ENCODE measurements around the gene THOP1. TPM values are rescaled to one million over a fixed set of nuclear protein-coding genes. Genes with fewer than 3 reads are reported as not detected.

THOP1 gene
- total RNA-seq, 1 experiment from 2014 or later, result 114 TPM

DNA sequence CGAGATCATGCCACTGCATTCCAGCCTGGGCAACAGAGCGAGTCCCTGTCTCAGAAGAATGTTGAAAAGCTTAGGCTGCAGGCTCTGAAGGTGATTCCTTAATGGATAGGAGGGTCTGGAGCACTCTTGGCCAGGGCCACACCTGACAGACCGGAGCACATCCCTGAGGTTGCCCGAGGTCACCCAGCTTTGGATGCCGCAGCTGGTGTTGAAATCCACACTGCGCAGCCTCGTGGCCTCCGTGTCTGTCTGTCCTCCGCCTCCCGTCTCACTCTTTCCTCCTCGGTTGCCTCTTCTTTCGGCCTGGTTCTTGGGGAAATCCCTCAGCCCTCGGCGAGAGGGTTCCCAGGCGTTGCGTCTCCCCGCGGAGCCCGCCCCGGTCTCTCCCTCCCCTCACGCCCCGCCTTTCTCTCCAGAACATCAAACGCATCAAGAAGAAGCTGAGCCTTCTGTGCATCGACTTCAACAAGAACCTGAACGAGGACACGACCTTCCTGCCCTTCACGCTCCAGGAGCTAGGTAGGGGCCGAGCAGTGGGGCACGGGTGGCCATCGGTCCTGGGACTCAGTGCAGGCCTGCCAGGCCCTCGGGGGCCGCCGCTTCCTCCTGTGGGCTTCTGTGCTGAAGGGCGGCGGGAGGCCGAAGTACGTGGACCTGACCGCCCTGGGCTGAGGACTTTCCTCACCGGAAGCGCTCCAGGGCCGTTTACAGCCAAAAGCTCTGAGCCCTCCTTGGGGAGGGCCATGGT is 14.1 kb downstream of the THOP1 start:
- H3K27ac ChIP-seq, result no peak overlapping the region
- DNase-seq, result no peak
- H3K9me3 ChIP-seq (replicated peaks), result no peaks in the 10 kb centered on the region
- no peaks in the 10 kb centered on the region for H3K4me1 ChIP-seq
- peaks cover 78% of the 10 kb centered on the region for H3K36me3 ChIP-seq
- H3K4me3 ChIP-seq, result no peak overlapping the region
- H3K27me3 ChIP-seq, result no peaks in the 10 kb centered on the region

DNA sequence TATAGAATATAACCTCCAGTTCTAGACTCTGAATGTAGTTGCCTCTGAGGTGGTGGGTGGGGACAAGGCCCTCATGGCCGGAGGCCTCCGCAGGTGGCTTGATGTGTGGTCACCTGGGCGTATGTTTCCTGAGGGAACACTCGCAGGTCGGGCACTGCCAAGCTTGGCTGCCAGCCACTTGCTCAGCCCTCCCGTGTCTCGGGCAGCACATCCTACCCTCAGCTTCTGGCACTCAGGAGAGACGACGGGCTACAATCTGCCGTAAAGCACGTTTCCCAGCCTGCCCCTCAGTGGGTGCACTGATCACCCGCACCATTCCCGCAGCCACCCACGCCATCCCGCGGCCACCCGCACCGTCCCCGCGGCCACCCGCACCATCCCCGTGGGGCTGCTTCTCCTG is 15.2 kb downstream of the THOP1 start:
- H3K4me1 ChIP-seq, result no peaks in the 10 kb centered on the region
- H3K36me3 ChIP-seq, result peaks cover 78% of the 10 kb centered on the region

DNA sequence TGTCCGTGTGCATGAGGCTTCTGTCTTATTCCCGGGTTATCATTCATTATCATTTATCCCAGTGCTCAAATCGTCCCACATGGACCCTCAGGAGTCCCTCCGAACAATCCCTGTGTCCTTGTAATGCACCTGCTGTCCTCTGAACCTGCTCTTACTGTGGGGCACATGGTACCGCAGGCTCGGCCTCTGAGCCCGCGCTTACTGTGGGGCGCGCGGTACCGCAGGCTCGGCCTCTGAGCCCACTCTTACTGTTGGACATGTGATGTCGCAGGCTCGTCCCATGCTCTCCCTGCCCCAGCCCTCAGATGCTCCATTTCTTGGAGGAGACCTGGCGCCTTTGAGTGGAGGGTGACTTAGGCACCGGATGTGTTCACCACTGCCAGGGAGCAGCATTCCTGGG is 17.5 kb downstream of the THOP1 start:
- Histone ChIP-seq H3K4me3 (no peak overlapping the region), H3K9me3 (replicated peaks) (no peaks in the 10 kb centered on the region), H3K27ac (no peak overlapping the region), H3K4me1 (no peaks in the 10 kb centered on the region), H3K36me3 (peaks cover 79% of the 10 kb centered on the region), H3K27me3 (no peaks in the 10 kb centered on the region)
- no peak for DNase-seq

More for the DNA sequence above, 15.2 kb downstream of the THOP1 start:
- no peak for DNase-seq
- Histone ChIP-seq H3K9me3 (replicated peaks) (no peaks in the 10 kb centered on the region), H3K27ac (no peak overlapping the region), H3K4me3 (no peak overlapping the region), H3K27me3 (no peaks in the 10 kb centered on the region)

DNA sequence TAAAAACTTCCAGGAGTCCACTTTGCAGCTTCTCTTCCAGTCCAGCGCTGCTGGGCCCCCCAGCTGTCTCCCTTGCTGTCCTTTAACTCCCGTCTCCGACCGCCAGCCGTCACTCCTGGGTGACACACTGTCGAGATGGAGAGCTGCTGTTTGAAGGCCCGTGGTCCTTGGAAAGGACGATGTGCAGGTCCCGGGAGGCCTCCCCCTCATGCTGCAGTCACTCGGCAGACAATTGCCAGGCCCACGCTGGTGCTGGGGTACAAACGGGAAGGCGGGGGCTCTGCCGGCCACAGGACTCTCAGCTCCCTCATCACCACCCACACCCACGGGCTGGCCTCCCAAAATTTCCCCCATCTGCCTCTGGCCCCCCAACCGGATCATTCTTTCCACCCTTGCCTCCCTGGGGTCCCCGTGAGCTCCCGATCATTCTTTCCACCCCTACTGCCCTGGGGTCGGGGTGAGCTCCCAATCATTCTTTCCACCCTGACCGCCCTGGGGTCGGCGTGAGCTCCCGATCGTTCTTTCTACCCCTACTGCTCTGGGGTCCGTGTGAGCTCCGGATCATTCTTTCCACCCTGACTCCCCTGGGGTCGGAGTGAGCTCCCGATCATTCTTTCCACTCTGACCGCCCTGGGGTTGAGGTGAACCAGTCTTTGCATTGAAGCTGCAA is 18.3 kb downstream of the THOP1 start:
- H3K36me3 ChIP-seq, result peaks cover 80% of the 10 kb centered on the region

DNA sequence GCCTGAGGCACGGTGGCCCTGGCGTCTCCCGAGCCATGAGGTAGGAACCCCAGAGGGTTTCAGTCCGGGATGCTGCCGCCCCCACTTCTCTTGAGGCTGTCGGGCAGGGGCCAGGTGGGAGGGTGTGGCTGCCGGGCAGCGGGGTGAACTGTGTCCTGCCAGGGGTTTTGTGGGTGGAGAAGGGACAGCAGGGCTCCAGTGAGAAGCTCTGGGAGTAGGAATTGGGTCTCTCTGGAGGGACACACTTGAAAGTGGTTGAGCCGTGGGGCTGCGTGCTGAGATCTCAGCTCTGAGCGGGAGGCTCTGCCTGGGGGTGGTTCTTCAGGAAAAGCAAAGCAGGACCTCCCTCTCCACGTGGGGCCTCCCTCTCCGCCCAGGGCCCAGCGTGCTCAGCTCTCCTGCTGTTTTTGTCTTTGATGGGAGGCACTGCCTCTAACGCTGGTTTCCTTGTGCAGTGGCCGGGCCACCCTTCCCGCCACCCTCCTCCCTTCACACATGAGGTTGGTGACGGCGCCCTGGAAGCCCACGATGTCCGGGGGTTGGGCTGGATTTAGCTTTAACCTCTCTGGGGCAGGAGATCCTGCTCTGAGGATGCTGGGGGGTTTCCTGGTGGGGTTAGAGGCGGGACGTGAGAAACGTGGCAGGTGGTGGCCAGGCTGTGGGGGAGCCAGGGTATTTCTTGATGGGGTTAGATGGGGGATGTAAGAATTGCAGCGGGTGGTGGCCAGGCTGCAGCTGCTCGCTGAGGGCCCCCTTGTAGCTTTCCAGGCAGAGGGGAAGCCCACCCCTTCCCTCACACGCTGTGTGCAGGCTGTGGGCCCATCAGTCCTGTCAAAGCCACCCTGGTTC is 19.1 kb downstream of the THOP1 start:
- Histone ChIP-seq H3K27ac (no peak overlapping the region), H3K36me3 (peaks cover 81% of the 10 kb centered on the region), H3K4me3 (no peak overlapping the region), H3K27me3 (no peaks in the 10 kb centered on the region), H3K4me1 (no peaks in the 10 kb centered on the region), H3K9me3 (replicated peaks) (no peaks in the 10 kb centered on the region)
- no peak for DNase-seq

More for the DNA sequence above, 18.3 kb downstream of the THOP1 start:
- no peak for DNase-seq
- no peaks in the 10 kb centered on the region for H3K4me1 ChIP-seq
- H3K27me3 ChIP-seq, result no peaks in the 10 kb centered on the region
- no peaks in the 10 kb centered on the region for H3K9me3 ChIP-seq (replicated peaks)
- no peak overlapping the region for H3K27ac ChIP-seq
- no peak overlapping the region for H3K4me3 ChIP-seq

DNA sequence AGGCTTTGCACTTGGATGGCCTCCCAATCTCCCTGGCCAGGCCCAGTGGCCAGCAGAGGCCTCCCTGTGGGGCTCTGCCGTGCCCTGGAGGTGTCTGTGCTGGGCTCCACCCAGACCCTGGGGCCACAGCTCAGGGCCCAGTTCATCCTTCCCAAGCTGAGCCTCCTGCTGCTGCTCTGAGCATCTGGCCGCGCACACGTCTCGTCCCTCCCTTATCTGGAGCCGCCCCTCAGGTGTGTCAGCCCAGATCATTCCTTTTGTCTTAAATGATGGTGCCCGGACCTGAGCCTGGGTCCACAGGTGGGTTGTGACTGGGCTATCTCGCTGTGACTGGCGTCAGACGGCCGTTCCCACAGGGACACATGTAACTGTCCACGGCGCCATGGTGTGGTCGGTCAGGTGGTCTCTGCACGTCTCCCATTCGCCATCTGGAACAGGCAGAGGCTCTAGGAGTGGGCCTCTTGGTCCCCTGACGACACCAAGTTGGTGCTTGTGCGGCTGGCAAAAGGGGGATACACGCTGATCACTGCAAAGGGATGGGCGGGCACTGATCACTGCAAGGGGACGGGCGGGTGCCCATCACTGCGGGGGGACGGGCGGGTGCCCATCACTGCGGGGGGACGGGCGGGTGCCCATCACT is 20.1 kb downstream of the THOP1 start:
- Histone ChIP-seq H3K9me3 (replicated peaks) (no peaks in the 10 kb centered on the region), H3K4me3 (no peak overlapping the region), H3K36me3 (peaks cover 73% of the 10 kb centered on the region), H3K27me3 (no peaks in the 10 kb centered on the region), H3K27ac (no peak overlapping the region), H3K4me1 (no peaks in the 10 kb centered on the region)
- no peak for DNase-seq

DNA sequence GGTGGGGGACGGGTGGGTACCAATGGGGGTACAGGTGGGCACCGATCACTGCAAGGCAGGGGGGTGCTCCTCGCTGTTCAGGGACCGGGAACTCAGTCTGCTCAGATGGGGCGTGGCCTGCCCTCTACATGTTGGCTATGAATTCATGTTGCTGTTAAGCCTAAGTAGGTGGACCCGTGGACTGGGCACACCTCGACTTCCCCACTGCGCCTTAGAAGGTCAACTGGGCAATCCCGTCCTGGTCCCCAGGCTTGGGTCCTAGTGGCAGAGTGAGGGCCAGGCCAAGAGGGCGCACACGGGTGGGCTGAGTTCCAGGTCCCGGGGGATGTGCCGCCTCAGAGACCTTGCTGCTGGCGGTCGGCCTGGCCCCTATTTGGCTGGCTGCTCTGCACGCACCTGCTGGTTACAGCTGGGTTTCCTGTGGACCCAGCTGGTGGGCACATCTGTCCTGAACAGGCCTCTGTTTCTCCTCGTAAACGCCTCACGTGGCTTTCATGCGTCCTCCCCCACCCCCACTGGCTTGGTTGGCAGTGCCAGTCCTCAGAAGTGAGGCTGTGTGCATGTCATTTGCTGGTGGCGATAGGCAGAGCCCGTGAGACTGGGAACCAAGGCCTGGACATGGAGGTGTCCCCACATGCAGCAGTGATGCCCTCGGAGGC is 20.8 kb downstream of the THOP1 start:
- no peak overlapping the region for H3K27ac ChIP-seq
- H3K4me3 ChIP-seq, result no peak overlapping the region
- H3K9me3 ChIP-seq (replicated peaks), result no peaks in the 10 kb centered on the region
- H3K4me1 ChIP-seq, result no peaks in the 10 kb centered on the region
- no peaks in the 10 kb centered on the region for H3K27me3 ChIP-seq
- DNase-seq, result no peak
- peaks cover 71% of the 10 kb centered on the region for H3K36me3 ChIP-seq

DNA sequence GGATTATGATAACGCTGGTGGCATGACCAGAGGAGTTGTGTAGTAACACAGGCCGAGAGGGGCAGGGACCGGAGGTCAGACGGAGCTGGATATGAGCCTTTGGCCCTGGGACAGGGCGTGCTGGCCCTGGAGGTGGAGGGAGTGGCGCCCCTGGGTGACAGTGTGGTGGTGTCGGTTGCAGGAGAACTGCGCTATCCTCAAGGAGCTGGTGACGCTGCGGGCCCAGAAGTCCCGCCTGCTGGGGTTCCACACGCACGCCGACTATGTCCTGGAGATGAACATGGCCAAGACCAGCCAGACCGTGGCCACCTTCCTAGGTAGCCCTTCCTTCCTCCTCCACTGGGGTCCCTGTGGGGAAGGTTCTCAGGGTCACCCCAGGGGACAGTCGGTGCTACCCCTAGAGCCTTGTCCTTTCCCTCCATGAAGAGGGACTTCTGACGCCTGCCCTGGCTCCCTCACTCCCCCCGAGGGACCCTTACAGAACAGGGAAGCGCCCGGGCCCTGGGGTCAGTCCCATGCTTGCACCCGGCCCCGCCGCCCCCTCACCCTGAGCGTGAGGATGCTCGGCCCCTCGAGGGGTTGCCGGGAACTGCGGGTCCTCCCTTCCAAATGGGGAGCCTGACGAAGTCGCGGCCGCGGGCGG is 21.6 kb downstream of the THOP1 start:
- Histone ChIP-seq H3K36me3 (peaks cover 65% of the 10 kb centered on the region), H3K27ac (no peak overlapping the region), H3K4me1 (no peaks in the 10 kb centered on the region), H3K27me3 (no peaks in the 10 kb centered on the region), H3K4me3 (no peak overlapping the region), H3K9me3 (replicated peaks) (no peaks in the 10 kb centered on the region)
- DNase-seq, result no peak

DNA sequence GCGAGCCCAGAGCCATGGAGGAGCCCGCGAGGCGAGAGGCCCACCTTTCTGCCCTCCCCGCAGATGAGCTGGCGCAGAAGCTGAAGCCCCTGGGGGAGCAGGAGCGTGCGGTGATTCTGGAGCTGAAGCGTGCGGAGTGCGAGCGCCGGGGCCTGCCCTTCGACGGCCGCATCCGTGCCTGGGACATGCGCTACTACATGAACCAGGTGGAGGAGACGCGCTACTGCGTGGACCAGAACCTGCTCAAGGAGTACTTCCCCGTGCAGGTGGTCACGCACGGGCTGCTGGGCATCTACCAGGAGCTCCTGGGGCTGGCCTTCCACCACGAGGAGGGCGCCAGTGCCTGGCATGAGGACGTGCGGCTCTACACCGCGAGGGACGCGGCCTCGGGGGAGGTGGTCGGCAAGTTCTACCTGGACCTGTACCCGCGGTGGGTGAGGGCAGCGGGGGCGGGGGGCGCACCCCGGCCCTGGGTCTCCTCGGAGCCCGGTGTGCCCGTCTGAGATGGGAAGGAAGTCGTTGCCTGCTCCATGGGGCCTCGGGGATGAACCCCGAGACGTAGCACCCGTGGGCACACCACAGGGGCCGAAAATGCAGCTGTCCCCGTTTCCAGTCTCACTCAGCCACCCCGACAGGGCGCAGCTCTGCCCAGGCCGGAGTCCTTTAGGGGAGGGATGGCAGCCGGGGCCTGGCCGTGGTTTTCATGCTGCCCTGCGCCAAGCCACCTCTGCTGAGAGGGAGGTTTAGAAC is 22.3 kb downstream of the THOP1 start:
- DNase-seq, result no peak
- H3K36me3 ChIP-seq, result peaks cover 63% of the 10 kb centered on the region

DNA sequence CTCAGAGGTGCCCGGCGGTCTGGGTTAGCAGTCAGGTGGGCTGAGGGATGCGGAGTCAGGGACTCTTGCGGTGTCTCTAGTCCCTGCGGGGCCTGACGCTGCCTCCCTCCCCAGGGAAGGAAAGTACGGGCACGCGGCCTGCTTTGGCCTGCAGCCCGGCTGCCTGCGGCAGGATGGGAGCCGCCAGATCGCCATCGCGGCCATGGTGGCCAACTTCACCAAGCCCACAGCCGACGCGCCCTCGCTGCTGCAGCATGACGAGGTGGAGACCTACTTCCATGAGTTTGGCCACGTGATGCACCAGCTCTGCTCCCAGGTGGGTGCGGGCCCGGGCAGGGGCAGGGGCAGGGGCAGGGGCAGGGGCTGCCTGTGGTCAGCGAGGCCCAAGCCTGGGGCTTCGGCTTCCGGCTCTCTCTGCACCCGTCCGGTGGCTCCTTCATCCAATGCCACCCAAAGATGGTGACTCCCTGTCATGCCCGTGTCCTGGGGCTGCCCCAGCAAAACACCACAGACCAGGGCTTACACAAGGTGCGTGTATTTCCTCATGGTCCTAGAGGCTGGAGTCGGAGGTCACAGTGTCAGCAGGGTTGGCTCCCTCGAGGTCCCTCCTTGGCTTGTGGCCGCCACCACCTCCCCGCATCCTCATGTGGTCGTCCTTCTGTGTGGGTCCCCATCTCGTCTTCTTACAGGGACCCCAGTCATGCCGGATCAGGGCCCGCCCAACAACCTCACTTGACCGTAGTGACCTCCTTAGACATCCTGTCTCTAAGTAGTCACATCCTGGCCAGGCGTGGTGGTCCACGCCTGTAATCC is 23.0 kb downstream of the THOP1 start:
- Histone ChIP-seq H3K4me1 (no peaks in the 10 kb centered on the region), H3K9me3 (replicated peaks) (no peaks in the 10 kb centered on the region), H3K27ac (no peak overlapping the region), H3K36me3 (peaks cover 55% of the 10 kb centered on the region), H3K4me3 (no peak overlapping the region), H3K27me3 (no peaks in the 10 kb centered on the region)
- DNase-seq, result no peak

More for the DNA sequence above, 22.3 kb downstream of the THOP1 start:
- H3K4me3 ChIP-seq, result no peak overlapping the region
- no peaks in the 10 kb centered on the region for H3K27me3 ChIP-seq
- H3K27ac ChIP-seq, result no peak overlapping the region
- H3K4me1 ChIP-seq, result no peaks in the 10 kb centered on the region
- H3K9me3 ChIP-seq (replicated peaks), result no peaks in the 10 kb centered on the region

DNA sequence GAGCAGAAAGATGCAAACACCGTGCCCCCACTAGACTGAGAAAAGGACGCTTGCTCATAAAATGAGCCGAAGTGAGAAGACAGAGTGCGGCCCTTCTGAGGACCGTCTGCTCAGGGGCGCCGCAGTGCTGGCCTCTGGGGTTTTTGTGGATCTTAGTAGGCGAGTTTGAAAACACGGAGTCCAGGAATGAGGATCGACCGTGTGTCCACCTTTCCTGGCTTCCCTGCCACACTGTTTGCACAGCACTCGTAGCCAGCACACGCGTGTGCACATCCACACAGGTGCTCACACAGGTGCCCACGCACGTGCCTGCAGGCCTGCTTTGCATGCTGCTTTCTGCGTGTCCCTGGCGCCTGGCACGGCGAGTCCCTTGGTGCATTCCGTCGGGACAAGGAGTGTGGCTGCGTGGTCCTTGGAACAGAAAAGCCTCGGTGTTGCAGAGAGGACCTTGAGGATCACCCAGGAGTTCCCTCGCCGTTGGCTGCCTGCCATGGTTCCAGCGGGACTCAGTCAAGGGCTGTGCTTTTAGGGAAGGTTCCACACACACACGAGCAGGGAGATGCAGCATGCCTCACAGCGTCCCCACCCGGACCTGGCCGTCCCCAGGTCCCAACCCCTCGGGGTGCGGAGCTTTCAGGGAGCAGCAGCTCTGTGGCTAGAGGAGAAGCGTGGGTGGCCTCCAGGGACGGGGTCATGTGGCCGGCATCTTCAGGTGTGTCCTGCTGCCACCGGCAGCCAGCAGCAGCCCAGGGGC is 24.3 kb downstream of the THOP1 start:
- H3K27me3 ChIP-seq, result no peaks in the 10 kb centered on the region

More for the DNA sequence above, 24.3 kb downstream of the THOP1 start:
- H3K4me1 ChIP-seq, result no peaks in the 10 kb centered on the region
- no peak overlapping the region for H3K27ac ChIP-seq
- no peaks in the 10 kb centered on the region for H3K9me3 ChIP-seq (replicated peaks)
- no peak for DNase-seq
- peaks cover 54% of the 10 kb centered on the region for H3K36me3 ChIP-seq
- H3K4me3 ChIP-seq, result no peak overlapping the region

Measured in SJCRH30 (cell line).